GM21825 (cell line): ENCODE results near the gene FPGT.
"Not testable (repeated sequence)": the region's sequence is repeated elsewhere in the genome, so short reads cannot be mapped to it uniquely, and the experiment has no call there.

Source experiments
- ATAC-seq: cut with Tn5 transposase; IDR thresholded peaks from one replicate; pipeline ENCODE4 v1.9.1; 2021; ENCODE audit warnings: mild to moderate bottlenecking, moderate library complexity; ENCODE audit not compliant: unreplicated experiment

Gene FPGT

DNA sequence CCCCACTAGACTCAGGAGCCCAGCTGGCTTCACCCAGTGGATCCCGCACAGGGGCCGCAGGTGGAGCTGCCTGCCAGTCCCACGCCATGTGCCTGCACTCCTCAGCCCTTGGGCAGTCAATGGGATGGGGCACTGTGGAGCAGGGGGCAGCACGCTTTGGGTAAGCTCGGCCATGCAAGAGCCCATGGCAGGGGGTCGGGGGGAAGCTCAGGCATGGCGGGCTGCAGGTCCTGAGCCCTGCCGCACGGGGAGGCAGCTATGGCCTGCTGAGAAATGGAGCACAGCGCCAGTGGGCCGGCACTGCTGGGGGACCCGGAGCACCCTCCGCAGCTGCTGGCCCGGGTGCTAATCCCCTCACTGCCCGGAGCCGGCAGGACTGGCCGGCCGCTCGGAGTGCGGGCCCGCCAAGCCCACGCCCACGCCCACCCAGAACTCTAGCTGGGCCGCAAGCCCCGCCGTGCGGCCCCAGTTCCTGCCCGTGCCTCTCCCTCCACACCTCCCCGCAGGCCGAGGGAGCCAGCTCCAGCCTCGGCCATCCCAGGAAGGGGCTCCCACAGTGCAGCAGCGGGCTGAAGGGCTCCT lies 55.3 kb downstream of the FPGT start:
- ATAC-seq: not testable (repeated sequence)
